GM13976 (cell line): ENCODE data around the gene HLCS.

Experiments used
- DNase-seq: peaks from one replicate; pipeline ENCODE4 v3.0.0; 2012; ENCODE audit warnings: low spot score
- CTCF ChIP-seq: IDR thresholded peaks from 2 replicates; pipeline ENCODE4 v1.5.1; 2012; ENCODE audit warnings: borderline replicate concordance, mild to moderate bottlenecking; ENCODE audit not compliant: insufficient read depth; ENCODE audit errors: extremely low read depth, missing control alignments, control extremely low read depth
- in situ Hi-C: fragments of 300-500 bp; cut with MboI; formaldehyde crosslinking; loops from one replicate; pipeline ENCODE4 v1.12.0; 2022; ENCODE audit warnings: low sequenced_read_pairs, mixed read lengths, inconsistent platforms; ENCODE audit not compliant: unreplicated experiment

Gene HLCS

GRCh38 chr21:36968976-36969375 lies 2.5 kb upstream of the HLCS start:
- no peak for TF ChIP-seq CTCF
- DNase-seq, result no peak
- in situ Hi-C loops, result no loop called here

GRCh38 chr21:36968414-36968813 lies 1.9 kb upstream of the HLCS start:
- DNase-seq, result no peak
- TF ChIP-seq CTCF, result no peak
- in situ Hi-C loops, result no loop called here

GRCh38 chr21:36966821-36967768 lies 626 bp upstream of the HLCS start:
- DNase-seq, result no peak
- in situ Hi-C loops, result no loop called here
- TF ChIP-seq CTCF, result no peak

GRCh38 chr21:36965720-36966065 lies 776 bp downstream of the HLCS start:
- DNase-seq, result no peak
- TF ChIP-seq CTCF, result no peak
- in situ Hi-C loops, result no loop called here

GRCh38 chr21:36964827-36965719 lies 1.4 kb downstream of the HLCS start:
- DNase-seq, result no peak
- no peak for TF ChIP-seq CTCF
- in situ Hi-C loops, result no loop called here

- DNase-seq, result no peak
- no peak for TF ChIP-seq CTCF
- in situ Hi-C loops, result no loop called here
Observed at GRCh38 chr21:36964398-36964797, 2.1 kb downstream of the HLCS start.
